Caco-2 (cell line): ENCODE measurements around the gene ZSWIM4. TPM values are rescaled to one million over a fixed set of nuclear protein-coding genes. Genes with fewer than 3 reads are reported as not detected.
"Not testable (repeated sequence)": the region's sequence is repeated elsewhere in the genome, so short reads cannot be mapped to it uniquely, and the experiment has no call there.

ENCODE experiments used
- BruUV-seq: library from RNA; stranded (reverse); fragments of 400-500 nt; replicated peaks from 2 replicates; lab custom pipeline; 2021; lab: Mats Ljungman, UMichigan
- CTCF ChIA-PET: fragments of 300-600 bp; sonication (Branson Sonifier 250); formaldehyde crosslinking; loops from one replicate; lab custom pipeline; 2022; ENCODE audit warnings: antibody characterized with exemption; lab: Charles Lee
- POLR2A ChIA-PET: fragments of 300-600 bp; sonication (Branson Sonifier 250); formaldehyde crosslinking; loops from one replicate; lab custom pipeline; 2022; ENCODE audit warnings: antibody characterized with exemption; lab: Charles Lee
- DNase-seq, 2 experiments: peaks; one replicate each; pipeline versions ENCODE4 v3.0.0 to v3.0.0-alpha.2; 2020 to 2022
- H3K27me3 ChIP-seq: replicated peaks from 2 replicates; pipeline ENCODE4 v1.6.0; 2011; ENCODE audit warnings: low read length; ENCODE audit not compliant: control insufficient read depth, insufficient read depth
- H3K36me3 ChIP-seq: 2 replicates; pipeline ENCODE4 v1.5.1; 2011; ENCODE audit warnings: low read length; ENCODE audit not compliant: control insufficient read depth, insufficient read depth
- H3K4me1 ChIP-seq: fragments of 250-450 bp; sonication (Bioruptor Pico); 2 replicates; pipeline ENCODE4 v1.5.1; 2020; ENCODE audit warnings: mild to moderate bottlenecking
- H3K4me3 ChIP-seq: 2 replicates; pipeline ENCODE4 v1.5.1; 2011; ENCODE audit warnings: low read depth, mild to moderate bottlenecking, control low read depth, low read length
- H3K9me3 ChIP-seq: fragments of 250-450 bp; sonication (Bioruptor Pico); 2 replicates; pipeline ENCODE4 v1.5.1; 2020; ENCODE audit warnings: mild to moderate bottlenecking, moderate library complexity
- H3K27ac Mint-ChIP-seq: one replicate; pipeline ENCODE4 v1.8.0; 2022; ENCODE audit warnings: mixed read lengths; ENCODE audit not compliant: unreplicated experiment
- H3K27me3 Mint-ChIP-seq: one replicate; pipeline ENCODE4 v1.8.0; 2022; ENCODE audit warnings: mixed read lengths; ENCODE audit not compliant: insufficient read depth, unreplicated experiment
- H3K36me3 Mint-ChIP-seq: one replicate; pipeline ENCODE4 v1.8.0; 2022; ENCODE audit warnings: mild to moderate bottlenecking, mixed read lengths; ENCODE audit not compliant: insufficient read depth, unreplicated experiment
- H3K4me1 Mint-ChIP-seq: one replicate; pipeline ENCODE4 v1.8.0; 2022; ENCODE audit warnings: low read depth, mixed read lengths; ENCODE audit not compliant: unreplicated experiment
- H3K4me3 Mint-ChIP-seq: one replicate; pipeline ENCODE4 v1.8.0; 2022; ENCODE audit warnings: mild to moderate bottlenecking, moderate library complexity, mixed read lengths; ENCODE audit not compliant: unreplicated experiment
- H3K9me3 Mint-ChIP-seq: one replicate; pipeline ENCODE4 v1.8.0; 2022; ENCODE audit warnings: mixed read lengths; ENCODE audit not compliant: unreplicated experiment
- CTCF ChIP-seq, 2 experiments: fragments of 200-600 bp in 1 of 2; IDR thresholded peaks; 1 replicate in 1 of 2; 2 replicates in 1 of 2; pipeline versions ENCODE4 v1.5.1 to v1.8.0; 2011 to 2022; ENCODE audit warnings: antibody characterized with exemption in 1 of 2, control low read depth in 1 of 2, inconsistent platforms in 1 of 2, low read depth in 1 of 2, low read length in 1 of 2, mild to moderate bottlenecking in 1 of 2, moderate library complexity in 1 of 2; ENCODE audit not compliant: insufficient read depth in 1 of 2, severe bottlenecking in 1 of 2, unreplicated experiment in 1 of 2
- intact Hi-C: fragments of 100-400 bp; cut with micrococcal nuclease; formaldehyde crosslinking; loops from one replicate; pipeline ENCODE4 v1.10.0; 2022; ENCODE audit not compliant: unreplicated experiment
- total RNA-seq: library from RNA; stranded (reverse); gene quantifications from 2 replicates; pipeline ENCODE4 v1.2.3, GENCODE V29; 2022

The ZSWIM4 gene
- total RNA-seq, 1 experiment from 2014 or later: 4.0 TPM

DNA sequence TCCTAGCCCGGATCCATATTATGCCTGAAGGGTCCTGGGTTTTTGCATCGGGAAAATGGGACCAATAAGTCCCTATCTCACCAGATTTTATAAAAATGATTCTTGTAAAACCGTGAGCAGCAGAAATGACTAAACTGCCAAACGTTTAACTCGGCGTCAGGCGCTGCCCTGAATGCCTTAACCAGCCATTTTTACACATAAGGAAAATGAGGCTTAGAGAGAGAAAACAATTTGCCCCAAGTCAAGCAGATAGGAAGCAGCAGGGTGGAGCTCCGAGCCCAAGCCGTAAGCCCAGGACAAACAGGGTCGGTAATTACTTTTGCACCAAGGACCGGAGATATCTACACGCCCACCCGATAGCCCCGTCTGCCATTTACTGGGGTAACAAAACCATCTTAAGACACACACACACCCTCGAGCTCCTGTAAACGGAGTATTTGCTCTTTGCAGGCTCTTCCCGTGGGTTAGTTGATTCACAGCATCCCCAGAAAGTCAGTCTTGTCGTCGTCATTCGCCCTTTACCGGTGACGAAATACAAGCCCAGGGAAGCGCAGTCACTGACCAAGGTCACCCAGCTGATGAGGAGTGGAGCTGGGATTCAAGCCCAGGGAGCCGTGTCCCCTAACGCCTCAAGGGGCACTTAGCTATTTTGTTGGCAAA is 46.9 kb upstream of the ZSWIM4 start:
- Mint-ChIP-seq H3K27me3 (no peaks in the 10 kb centered on the region), H3K4me1 (no peaks in the 10 kb centered on the region), H3K4me3 (peak overlapping the region; percentile 87), H3K27ac (peak overlapping the region; percentile 87), H3K9me3 (no peaks in the 10 kb centered on the region), H3K36me3 (peaks cover 15% of the 10 kb centered on the region)
- Histone ChIP-seq H3K4me1 (peaks cover 10% of the 10 kb centered on the region; the same call in 1 of the 2 replicates), H3K9me3 (peaks cover 5% of the 10 kb centered on the region; the same call in 1 of the 2 replicates), H3K27me3 (no peaks in the 10 kb centered on the region), H3K36me3 (no peaks in the 10 kb centered on the region), H3K4me3 (peak overlapping the region; percentile 64)
- CTCF ChIA-PET: interaction anchor here (0.6 to 1.4 kb wide), 3 partner anchors 17 to 124 kb away, joined by 3 to 5 read pairs (median 3); no protein-coding TSS in a partner anchor
- POLR2A ChIA-PET: interaction anchor here (0.5 to 1.5 kb wide), 8 partner anchors 16 to 568 kb away, joined by 3 to 14 read pairs (median 5); partner anchors contain the start of genes ASF1B, C19orf53 and MRI1
- peak in 1 of 2 experiments; percentile 15 for DNase-seq
- intact Hi-C loops: no loop called here
- TF ChIP-seq CTCF (IDR thresholded peaks at IDR 0.05; ENCODE audit: insufficient read depth in 1 of 2, low read depth in 1 of 2, low read length in 1 of 2, severe bottlenecking in 1 of 2, unreplicated experiment in 1 of 2): no peak
- BruUV-seq: TSS peak; percentile 92

GRCh38 chr19:13751436-13751835 is 43.8 kb upstream of the ZSWIM4 start:
- peaks cover 21% of the 10 kb centered on the region for H3K36me3 Mint-ChIP-seq
- intact Hi-C loops: no loop called here
- no peak for TF ChIP-seq CTCF (IDR thresholded peaks at IDR 0.05; ENCODE audit: insufficient read depth in 1 of 2, low read depth in 1 of 2, low read length in 1 of 2, severe bottlenecking in 1 of 2, unreplicated experiment in 1 of 2)
- Histone ChIP-seq H3K4me1 (peaks cover 5% of the 10 kb centered on the region; the same call in 1 of the 2 replicates), H3K36me3 (peaks cover 2% of the 10 kb centered on the region; the same call in 1 of the 2 replicates), H3K9me3 (peaks cover 5% of the 10 kb centered on the region; the same call in 1 of the 2 replicates), H3K27me3 (no peaks in the 10 kb centered on the region), H3K4me3 (no peak overlapping the region)
- no peaks in the 10 kb centered on the region for H3K9me3 Mint-ChIP-seq
- no peaks in the 10 kb centered on the region for H3K27me3 Mint-ChIP-seq
- H3K27ac Mint-ChIP-seq: no peak overlapping the region
- no peak for DNase-seq
- no TSS peak for BruUV-seq
- H3K4me3 Mint-ChIP-seq: no peak overlapping the region
- ChIA-PET CTCF (no interaction called here), POLR2A (interaction anchor here (0.6 kb wide), 1 partner anchor 112 kb away, joined by 3 read pairs; no protein-coding TSS in a partner anchor)
- no peaks in the 10 kb centered on the region for H3K4me1 Mint-ChIP-seq

GRCh38 chr19:13753622-13754021 is 41.6 kb upstream of the ZSWIM4 start:
- CTCF ChIA-PET, intact Hi-C loops, H3K9me3 Mint-ChIP-seq, H3K36me3 Mint-ChIP-seq, H3K4me1 Mint-ChIP-seq, H3K27me3 ChIP-seq, H3K36me3 ChIP-seq, H3K4me1 ChIP-seq, H3K4me3 ChIP-seq, POLR2A ChIA-PET, H3K4me3 Mint-ChIP-seq, H3K9me3 ChIP-seq, BruUV-seq, H3K27ac Mint-ChIP-seq, H3K27me3 Mint-ChIP-seq, DNase-seq: not testable (repeated sequence)
